ENCODE data around the gene COMP.

Gene COMP

DNA sequence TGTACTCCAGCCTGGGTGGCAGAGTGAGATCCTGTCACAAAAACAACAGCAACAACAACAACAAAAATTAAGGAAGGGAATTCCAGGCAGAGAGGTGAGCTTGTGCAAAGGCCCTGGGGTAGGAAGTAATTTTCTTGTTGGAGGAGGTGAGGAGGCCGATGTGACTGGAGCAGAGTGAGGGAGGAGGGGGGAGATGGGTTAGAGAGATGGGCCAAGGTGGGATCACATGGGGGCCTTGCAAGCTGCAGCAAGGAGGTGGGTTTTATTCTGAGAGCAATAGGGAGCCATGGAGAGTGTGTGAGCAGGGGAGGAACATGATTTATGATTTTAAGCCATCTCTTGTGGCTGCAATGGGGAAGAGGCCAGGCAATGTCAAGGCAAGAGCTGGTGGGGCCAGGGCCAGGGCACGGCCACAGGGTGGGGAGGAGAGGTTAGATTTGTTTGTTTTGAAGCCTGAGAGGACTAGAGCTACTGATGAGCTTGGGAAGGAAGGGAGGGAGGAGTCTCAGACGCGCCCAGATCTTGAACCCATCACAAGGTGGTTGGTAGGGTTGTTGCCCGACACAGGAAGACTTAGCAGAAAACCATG, 12.5 kb upstream of the COMP start:
- FAIRE-seq: no peak

DNA sequence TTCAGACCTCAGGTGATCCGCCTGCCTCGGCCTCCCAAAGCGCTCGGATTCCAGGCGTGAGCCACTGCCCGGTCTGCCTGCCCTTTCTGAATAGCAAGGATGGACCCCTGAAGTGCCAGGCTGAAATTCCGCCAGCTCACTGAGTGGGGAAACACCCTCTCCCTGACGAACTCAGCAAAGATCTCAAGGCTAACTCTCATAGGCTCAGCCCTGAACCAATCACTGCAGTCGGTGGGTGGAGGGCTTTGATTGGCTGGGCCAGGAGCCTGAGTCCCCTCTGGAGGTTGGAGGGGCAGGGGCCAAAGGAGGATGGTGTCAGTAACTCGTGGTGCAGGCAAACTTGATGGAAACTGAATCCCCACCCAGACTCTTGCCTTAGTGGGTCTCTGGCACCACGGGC, 11.2 kb upstream of the COMP start:
- no peak for FAIRE-seq

DNA sequence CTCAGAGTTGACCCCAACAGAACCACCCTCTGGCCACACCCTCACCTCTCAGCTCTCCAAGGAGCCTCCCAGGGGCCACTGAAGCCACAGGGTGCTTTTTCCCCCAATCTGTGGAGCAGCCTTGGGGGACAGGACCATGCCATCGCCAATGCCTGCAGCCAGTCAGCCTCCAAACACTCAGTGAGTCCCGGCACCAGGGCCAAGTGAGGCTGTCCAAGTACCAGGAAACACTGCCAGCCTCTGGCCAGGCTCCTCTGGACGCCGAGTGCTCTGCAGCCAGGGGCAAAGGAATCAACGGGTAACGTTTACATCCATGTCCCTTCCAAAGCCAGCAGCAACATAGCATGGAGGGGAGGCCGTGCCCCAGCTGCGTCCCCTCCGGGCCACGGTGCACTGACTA, 9.5 kb upstream of the COMP start:
- FAIRE-seq: no peak

DNA sequence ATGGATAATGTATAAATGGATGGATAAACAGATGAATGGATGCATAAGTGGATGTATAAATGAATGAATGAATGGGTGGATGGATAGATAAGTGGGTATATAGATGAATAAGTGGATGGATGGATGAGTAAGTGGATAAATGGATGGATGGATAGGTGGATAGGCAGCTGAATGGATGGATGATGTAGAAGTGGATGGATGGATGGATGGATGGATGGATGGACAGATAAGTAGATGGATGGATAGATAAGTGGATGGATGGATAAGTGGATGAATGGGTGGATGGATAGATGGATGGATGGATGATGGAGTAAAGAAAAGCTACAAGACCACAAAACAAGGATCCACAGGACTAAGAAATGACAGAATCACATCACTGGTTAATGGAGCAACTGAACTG, 9.0 kb upstream of the COMP start:
- no peak for FAIRE-seq

- no peak for FAIRE-seq
These were observed 8.4 kb upstream of the COMP start for GRCh38 chr19:18799389-18799970.

- FAIRE-seq: no peak
These were observed 7.6 kb upstream of the COMP start for GRCh38 chr19:18798384-18799352.

GRCh38 chr19:18796239-18796638, 5.1 kb upstream of the COMP start:
- no peak for FAIRE-seq

DNA sequence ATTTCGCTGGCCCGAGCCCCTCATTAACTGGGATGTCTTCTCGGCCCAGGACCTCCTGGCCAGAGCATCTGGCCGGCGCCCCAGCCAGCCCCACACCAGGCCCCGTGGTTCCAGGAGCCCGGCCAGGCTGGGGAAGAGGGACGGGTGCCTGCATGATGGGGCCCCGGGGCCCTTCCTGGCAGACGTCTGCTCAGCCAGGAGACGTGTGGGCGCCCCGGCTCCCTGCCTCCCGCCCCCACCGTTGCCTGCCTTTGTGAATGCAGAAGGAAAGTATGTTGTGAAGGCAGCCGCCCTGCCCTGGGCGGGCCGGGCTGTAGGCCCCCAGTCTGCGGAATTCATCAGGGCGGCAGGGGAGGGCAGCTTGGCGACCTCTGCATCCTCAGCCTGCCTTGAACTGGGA, 4.4 kb upstream of the COMP start:
- FAIRE-seq: no peak

GRCh38 chr19:18794692-18795091, 3.6 kb upstream of the COMP start:
- FAIRE-seq: no peak

GRCh38 chr19:18794029-18794313, 2.9 kb upstream of the COMP start:
- no peak for FAIRE-seq

GRCh38 chr19:18793144-18794028, 2.3 kb upstream of the COMP start:
- FAIRE-seq: no peak

GRCh38 chr19:18792661-18793060, 1.6 kb upstream of the COMP start:
- no peak for FAIRE-seq

- no peak for FAIRE-seq
These were observed 192 bp upstream of the COMP start for GRCh38 chr19:18791315-18791678.

DNA sequence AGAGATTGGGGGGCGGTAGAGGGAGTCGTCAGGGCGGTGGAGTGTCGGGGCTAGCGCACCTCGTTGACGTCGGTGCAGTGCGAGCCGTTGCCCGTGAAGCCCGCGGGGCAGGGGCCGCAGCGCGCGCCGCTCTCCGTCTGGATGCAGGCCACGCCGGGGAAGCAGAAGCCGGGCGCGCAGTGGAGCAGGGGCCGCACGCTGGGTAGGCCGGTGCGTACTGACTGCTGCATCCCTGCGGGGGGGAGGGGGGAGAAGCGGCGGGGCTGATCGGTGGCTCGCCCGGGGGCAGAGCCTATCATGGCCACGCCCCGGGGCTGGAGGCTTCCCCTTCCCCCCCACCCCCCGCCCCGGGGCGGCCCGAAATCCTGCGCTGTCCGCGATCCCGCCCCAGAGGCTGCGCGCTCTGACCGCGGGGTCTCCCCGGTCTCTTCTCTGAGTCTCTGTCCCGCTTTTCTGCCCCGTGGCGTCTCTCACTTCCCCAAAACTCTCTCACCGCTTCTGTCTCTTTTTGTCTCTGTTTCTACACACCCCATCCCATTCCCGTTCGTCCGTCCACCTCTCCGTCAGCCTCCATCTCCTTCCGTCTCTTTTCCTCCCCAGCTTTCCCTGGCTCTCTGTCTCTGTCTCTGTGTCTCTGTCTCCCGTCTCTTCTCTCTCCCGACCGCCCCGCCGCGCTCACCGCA, 1.1 kb downstream of the COMP start:
- FAIRE-seq: no peak

DNA sequence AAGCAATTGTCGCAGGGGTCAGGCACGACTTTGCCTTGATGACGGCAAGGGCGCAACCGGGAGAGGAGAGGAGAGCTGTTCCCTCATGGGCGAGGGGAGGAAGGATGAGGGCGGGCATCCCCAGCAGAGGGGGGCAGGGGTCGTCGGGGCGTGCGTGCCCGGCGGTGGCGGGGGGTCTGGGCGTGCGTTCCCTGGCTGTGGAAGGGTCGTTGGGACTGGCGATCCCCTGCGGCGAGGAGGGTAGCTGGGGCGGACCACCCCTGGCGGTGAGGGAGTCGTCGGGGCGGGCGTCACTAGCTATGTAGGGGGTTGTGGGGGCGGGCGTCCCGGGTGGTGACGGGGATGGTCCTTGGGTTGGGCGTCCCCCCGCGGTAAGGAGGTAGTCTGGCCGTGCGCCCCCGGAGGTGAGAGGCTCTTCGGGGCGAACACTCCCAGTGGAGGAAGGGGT, 1.7 kb downstream of the COMP start:
- no peak for FAIRE-seq

GRCh38 chr19:18788529-18789421, 2.3 kb downstream of the COMP start:
- no peak for FAIRE-seq

- FAIRE-seq: no peak
These were observed 5.7 kb downstream of the COMP start for GRCh38 chr19:18785179-18786124.

DNA sequence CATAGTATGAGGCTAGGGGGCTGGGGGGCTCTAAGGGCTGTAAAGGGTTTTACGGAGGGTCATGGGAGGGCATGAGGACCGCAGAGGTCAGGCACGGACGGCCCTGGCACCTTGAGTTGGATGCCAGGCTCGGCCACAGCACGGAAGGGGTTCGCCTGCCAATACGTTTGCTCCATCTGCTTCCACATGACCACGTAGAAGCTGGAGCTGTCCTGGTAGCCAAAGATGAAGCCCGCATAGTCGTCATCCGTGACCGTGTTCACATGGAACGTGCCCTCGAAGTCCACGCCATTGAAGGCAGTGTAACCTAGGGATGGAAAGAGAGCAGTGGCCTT, 6.4 kb downstream of the COMP start:
- no peak for FAIRE-seq

GRCh38 chr19:18783958-18784785, 6.9 kb downstream of the COMP start:
- FAIRE-seq: no peak
